ENCODE results near the gene GBF1.

DNA sequence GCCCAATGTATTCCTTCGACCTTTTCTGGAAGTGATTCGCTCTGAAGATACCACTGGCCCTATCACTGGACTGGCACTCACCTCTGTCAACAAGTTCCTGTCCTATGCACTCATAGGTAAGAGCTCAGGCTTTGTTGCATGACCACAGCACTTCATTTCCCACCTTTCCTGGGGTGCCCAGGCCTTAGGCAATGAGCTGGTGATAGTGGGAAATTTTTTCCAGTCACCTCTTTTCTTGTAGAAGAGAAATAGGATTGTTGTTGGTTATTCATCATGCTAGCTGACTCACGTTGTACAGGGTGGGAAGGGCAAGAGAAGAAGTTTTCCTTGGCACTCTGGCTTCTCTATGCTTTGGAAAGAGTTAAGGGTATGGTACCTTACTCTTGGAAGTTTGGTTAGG is 98.7 kb downstream of the GBF1 start:
- no peak for TF ChIP-seq CTCF (IDR thresholded peaks at IDR 0.05; ENCODE audit: low read depth, low read length, missing input control)
- TF ChIP-seq, protein P1, sequence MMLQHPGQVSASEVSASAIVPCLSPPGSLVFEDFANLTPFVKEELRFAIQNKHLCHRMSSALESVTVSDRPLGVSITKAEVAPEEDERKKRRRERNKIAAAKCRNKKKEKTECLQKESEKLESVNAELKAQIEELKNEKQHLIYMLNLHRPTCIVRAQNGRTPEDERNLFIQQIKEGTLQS (IDR thresholded peaks at IDR 0.05): no peak
- TF ChIP-seq, protein P2, sequence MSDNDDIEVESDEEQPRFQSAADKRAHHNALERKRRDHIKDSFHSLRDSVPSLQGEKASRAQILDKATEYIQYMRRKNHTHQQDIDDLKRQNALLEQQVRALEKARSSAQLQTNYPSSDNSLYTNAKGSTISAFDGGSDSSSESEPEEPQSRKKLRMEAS (IDR thresholded peaks at IDR 0.05): no peak
- TF ChIP-seq EGR1 (IDR thresholded peaks at IDR 0.05; ENCODE audit: low read depth in 2 of 2): no peak
- no peak for TF ChIP-seq ZBTB33 (IDR thresholded peaks at IDR 0.05)
- TF ChIP-seq, protein P3, sequence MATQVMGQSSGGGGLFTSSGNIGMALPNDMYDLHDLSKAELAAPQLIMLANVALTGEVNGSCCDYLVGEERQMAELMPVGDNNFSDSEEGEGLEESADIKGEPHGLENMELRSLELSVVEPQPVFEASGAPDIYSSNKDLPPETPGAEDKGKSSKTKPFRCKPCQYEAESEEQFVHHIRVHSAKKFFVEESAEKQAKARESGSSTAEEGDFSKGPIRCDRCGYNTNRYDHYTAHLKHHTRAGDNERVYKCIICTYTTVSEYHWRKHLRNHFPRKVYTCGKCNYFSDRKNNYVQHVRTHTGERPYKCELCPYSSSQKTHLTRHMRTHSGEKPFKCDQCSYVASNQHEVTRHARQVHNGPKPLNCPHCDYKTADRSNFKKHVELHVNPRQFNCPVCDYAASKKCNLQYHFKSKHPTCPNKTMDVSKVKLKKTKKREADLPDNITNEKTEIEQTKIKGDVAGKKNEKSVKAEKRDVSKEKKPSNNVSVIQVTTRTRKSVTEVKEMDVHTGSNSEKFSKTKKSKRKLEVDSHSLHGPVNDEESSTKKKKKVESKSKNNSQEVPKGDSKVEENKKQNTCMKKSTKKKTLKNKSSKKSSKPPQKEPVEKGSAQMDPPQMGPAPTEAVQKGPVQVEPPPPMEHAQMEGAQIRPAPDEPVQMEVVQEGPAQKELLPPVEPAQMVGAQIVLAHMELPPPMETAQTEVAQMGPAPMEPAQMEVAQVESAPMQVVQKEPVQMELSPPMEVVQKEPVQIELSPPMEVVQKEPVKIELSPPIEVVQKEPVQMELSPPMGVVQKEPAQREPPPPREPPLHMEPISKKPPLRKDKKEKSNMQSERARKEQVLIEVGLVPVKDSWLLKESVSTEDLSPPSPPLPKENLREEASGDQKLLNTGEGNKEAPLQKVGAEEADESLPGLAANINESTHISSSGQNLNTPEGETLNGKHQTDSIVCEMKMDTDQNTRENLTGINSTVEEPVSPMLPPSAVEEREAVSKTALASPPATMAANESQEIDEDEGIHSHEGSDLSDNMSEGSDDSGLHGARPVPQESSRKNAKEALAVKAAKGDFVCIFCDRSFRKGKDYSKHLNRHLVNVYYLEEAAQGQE (IDR thresholded peaks at IDR 0.05): no peak
- TF ChIP-seq HNF4G (IDR thresholded peaks at IDR 0.05): no peak
- no peak for TF ChIP-seq SP1 (IDR thresholded peaks at IDR 0.05)
- no peak for TF ChIP-seq YY1 (IDR thresholded peaks at IDR 0.05)
- TF ChIP-seq RXRA (IDR thresholded peaks at IDR 0.05): no peak
- no peak for TF ChIP-seq RAD21 (IDR thresholded peaks at IDR 0.05)
